Right lobe of liver (tissue), 4 donors: ENCODE results near the gene ADGRB3.

Experiments
- POLR2A ChIP-seq: fragments of 450-650 bp; IDR thresholded peaks from one replicate; pipeline ENCODE4 v1.6.1; 2017; ENCODE audit warnings: antibody characterized with exemption, mild to moderate bottlenecking
- TF ChIP-seq, protein P1 (sequence below), 4 donors: fragments of 200-600 bp in 3 of 4; fragments of 450-650 bp in 1 of 4; IDR thresholded peaks; one replicate each; pipeline versions ENCODE4 v1.5.1 to v1.8.0; 2016 to 2022; ENCODE audit warnings: antibody characterized with exemption in 4 of 4, mild to moderate bottlenecking in 2 of 4
- donor health status: DM: no; HTN: no; CAD: no.
- donor health status: DM: no; HTN: no; CAD: no.
- donor health status: DM: no; HTN: yes; CAD: no.

DNA sequence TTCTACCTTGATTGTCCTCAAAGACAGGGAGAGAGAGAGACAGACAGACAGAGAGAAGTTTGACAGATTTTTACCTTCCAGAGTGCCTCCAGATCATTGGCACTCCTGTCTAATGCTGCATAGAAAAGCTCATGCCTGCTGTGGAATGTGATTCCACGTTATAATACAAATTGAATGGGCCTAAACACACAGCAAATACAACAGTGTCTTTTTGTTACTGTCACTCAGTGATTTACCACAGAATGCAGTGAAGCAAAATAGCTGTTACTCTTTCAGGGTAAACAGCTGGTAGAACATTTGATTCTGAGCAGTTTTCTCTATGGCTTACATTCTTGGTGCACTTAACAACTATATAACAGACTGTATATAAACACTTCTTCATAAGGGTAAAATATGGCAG lies 603.0 kb downstream of the ADGRB3 start:
- TF ChIP-seq POLR2A = no peak
- TF ChIP-seq, protein P1, sequence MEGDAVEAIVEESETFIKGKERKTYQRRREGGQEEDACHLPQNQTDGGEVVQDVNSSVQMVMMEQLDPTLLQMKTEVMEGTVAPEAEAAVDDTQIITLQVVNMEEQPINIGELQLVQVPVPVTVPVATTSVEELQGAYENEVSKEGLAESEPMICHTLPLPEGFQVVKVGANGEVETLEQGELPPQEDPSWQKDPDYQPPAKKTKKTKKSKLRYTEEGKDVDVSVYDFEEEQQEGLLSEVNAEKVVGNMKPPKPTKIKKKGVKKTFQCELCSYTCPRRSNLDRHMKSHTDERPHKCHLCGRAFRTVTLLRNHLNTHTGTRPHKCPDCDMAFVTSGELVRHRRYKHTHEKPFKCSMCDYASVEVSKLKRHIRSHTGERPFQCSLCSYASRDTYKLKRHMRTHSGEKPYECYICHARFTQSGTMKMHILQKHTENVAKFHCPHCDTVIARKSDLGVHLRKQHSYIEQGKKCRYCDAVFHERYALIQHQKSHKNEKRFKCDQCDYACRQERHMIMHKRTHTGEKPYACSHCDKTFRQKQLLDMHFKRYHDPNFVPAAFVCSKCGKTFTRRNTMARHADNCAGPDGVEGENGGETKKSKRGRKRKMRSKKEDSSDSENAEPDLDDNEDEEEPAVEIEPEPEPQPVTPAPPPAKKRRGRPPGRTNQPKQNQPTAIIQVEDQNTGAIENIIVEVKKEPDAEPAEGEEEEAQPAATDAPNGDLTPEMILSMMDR (IDR thresholded peaks at IDR 0.05) = no peak
